ENCODE data around the gene LCN2.

LCN2 gene

DNA sequence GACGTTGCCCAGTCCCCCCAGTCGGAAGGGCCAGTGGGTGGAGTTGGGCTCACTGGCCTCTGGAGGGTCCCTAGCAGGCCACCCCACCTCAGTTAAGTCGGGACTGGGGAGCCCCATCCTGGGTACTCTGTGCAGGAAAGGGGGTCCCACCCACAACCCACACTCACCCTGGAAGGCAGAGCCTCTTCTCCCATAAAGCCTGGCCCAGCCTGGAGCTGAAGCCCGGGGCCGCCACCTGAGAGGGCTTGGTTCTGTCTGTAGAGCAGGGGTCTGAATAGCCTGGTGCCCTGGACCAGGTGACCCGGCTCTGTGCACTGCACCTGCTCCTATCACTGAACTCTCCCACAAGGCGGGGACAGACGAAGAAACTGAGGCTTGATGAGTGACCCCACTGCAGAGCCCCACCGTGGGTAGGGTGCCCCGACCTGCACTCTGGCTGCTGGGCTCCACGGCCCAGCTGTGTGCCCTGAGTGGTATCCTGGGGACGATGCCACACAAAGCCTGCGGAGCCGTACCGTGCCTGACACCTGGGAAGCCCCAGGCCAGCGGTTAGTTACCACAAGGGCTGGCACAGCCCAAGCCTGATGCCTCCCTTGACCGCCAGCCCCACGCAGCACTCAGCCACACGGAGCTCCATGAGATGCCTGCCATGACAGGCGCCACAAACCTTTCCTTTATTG, 29.1 kb upstream of the LCN2 start:
- DNase-seq (ENCODE audit: low read depth): no peak
- TF ChIP-seq, protein P1, sequence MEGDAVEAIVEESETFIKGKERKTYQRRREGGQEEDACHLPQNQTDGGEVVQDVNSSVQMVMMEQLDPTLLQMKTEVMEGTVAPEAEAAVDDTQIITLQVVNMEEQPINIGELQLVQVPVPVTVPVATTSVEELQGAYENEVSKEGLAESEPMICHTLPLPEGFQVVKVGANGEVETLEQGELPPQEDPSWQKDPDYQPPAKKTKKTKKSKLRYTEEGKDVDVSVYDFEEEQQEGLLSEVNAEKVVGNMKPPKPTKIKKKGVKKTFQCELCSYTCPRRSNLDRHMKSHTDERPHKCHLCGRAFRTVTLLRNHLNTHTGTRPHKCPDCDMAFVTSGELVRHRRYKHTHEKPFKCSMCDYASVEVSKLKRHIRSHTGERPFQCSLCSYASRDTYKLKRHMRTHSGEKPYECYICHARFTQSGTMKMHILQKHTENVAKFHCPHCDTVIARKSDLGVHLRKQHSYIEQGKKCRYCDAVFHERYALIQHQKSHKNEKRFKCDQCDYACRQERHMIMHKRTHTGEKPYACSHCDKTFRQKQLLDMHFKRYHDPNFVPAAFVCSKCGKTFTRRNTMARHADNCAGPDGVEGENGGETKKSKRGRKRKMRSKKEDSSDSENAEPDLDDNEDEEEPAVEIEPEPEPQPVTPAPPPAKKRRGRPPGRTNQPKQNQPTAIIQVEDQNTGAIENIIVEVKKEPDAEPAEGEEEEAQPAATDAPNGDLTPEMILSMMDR (IDR thresholded peaks at IDR 0.05; ENCODE audit: insufficient read depth, low read depth, low read length, missing control alignments): no peak
- no peak overlapping the region for H3K4me3 ChIP-seq (ENCODE audit: low read length)

GRCh38 chr9:128120741-128121465, 28.4 kb upstream of the LCN2 start:
- TF ChIP-seq, protein P1 (IDR thresholded peaks at IDR 0.05; ENCODE audit: insufficient read depth, low read depth, low read length, missing control alignments): no peak
- no peak overlapping the region for H3K4me3 ChIP-seq (ENCODE audit: low read length)
- DNase-seq (ENCODE audit: low read depth): no peak

GRCh38 chr9:128121466-128121810, 27.8 kb upstream of the LCN2 start:
- TF ChIP-seq, protein P1 (IDR thresholded peaks at IDR 0.05; ENCODE audit: insufficient read depth, low read depth, low read length, missing control alignments): no peak
- no peak for DNase-seq (ENCODE audit: low read depth)
- no peak overlapping the region for H3K4me3 ChIP-seq (ENCODE audit: low read length)

DNA sequence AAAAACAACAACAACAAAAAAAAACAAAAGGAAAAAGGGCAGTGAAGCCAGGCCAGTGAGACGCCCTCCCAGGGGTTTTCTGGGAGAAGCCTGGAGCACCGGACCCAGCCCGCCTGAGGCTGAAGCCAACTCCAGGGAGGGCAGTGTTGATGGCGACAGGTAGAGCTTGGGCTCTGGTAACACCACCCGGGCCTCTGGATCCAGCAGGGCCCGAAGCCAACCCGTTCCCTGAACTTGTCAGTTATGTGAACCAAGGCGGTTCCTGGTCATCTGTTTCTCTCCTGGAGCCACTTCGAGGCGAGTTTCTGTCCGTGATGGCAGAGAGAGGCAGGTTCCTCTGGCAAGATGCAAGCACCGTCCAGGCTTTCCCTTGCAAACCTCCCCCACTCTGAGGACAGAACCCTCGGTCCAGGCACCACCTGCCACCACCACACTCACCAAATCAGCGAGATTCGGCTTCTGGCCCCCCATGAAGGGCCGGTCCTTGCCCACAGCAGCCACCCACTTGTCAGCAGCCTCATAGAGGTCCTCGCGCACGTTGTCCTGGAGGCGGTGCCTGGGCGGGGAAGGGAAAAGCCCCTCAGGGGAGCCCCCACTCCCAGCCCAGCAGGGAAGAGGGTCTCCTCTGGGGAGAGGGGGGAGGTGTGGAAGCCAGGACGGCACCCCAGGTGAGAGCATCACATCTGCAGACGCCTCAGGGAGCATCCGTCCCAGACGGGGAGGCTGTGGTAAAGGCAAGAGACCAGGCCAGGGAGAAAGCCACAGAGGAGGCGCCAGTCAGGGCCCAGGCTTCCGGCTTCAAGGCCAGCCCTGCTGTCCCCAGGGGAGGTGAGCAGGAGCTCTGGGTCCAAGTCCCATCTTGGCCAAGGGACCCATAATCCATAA, 27.1 kb upstream of the LCN2 start:
- TF ChIP-seq, protein P1 (IDR thresholded peaks at IDR 0.05; ENCODE audit: insufficient read depth, low read depth, low read length, missing control alignments): no peak
- no peak overlapping the region for H3K4me3 ChIP-seq (ENCODE audit: low read length)
- no peak for DNase-seq (ENCODE audit: low read depth)

- no peak for DNase-seq (ENCODE audit: low read depth)
- H3K4me3 ChIP-seq (ENCODE audit: low read length): no peak overlapping the region
- TF ChIP-seq, protein P1 (IDR thresholded peaks at IDR 0.05; ENCODE audit: insufficient read depth, low read depth, low read length, missing control alignments): no peak
Observed at GRCh38 chr9:128122809-128123175, 26.5 kb upstream of the LCN2 start.

DNA sequence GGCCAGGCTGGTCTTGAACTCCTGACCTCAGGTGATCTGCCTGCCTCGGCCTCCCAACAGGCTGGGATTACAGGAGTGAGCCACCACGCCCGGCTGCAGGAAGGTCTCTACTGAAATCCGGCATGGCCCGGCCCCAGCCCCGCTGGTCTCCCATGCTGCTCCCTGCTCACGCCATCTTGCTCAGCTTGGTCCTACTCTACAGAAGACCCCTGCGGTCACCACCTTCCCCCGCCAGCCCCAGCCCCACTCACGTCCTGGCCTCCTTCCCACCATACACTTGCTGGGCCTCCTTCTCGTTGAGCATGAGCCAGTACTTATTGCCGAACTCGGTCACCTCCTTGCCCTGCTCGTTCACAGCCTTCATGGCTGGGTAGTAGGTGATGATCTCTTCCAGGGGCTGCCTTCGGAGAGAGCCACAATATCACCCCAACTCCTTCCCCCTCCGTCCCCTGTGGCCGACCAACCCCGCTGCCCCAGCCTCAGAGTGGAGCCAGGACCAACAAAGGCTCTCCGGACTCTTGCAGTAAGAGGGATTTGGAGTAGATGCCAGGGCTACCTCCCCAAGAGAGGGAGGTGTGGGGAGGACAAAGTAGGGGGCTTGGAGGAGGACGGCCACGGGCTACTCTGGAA, 25.7 kb upstream of the LCN2 start:
- no peak overlapping the region for H3K4me3 ChIP-seq (ENCODE audit: low read length)
- TF ChIP-seq, protein P1 (IDR thresholded peaks at IDR 0.05; ENCODE audit: insufficient read depth, low read depth, low read length, missing control alignments): no peak
- no peak for DNase-seq (ENCODE audit: low read depth)

All from epithelial cell of esophagus (primary cell).